Right lobe of liver (tissue), 6 donors: Measurements from ENCODE around the gene SLC9A3. TPM values are rescaled to one million over a fixed set of nuclear protein-coding genes. Genes with fewer than 3 reads are reported as not detected.

ENCODE experiments used
- ATAC-seq, 4 donors: fragments of 200-7000 bp; cut with Tn5 transposase; one replicate each; pipeline ENCODE4 v1.9.1; 2020; ENCODE audit warnings: mild to moderate bottlenecking in 4 of 4, moderate library complexity in 4 of 4
- DNase-seq, 3 donors: peaks; one replicate each; pipeline ENCODE4 v3.0.0-alpha.2; 2020
- H3K27ac ChIP-seq, 3 donors: fragments of 200-600 bp; one replicate each; pipeline ENCODE4 v1.8.0; 2022
- H3K27me3 ChIP-seq, 2 donors: fragments of 200-600 bp; one replicate each; pipeline ENCODE4 v1.8.0; 2022
- H3K36me3 ChIP-seq, 4 donors: fragments of 200-600 bp; sonication (generic) in 1 of 4; one replicate each; pipeline versions ENCODE4 v1.5.1 to v1.8.0; 2017 to 2022; ENCODE audit warnings: control low read depth in 1 of 4
- H3K4me1 ChIP-seq, 4 donors: fragments of 200-600 bp; sonication (generic) in 1 of 4; one replicate each; pipeline versions ENCODE4 v1.5.1 to v1.8.0; 2017 to 2022; ENCODE audit warnings: control low read depth in 1 of 4
- H3K4me3 ChIP-seq, 3 donors: fragments of 200-600 bp; one replicate each; pipeline ENCODE4 v1.8.0; 2022
- H3K9me3 ChIP-seq, 4 donors: fragments of 200-600 bp; sonication (generic) in 1 of 4; one replicate each; pipeline versions ENCODE4 v1.5.1 to v1.8.0; 2017 to 2022; ENCODE audit warnings: control low read depth in 1 of 4
- CTCF ChIP-seq, 4 donors: fragments of 200-600 bp in 3 of 4; fragments of 450-650 bp in 1 of 4; IDR thresholded peaks; one replicate each; pipeline versions ENCODE4 v1.5.1 to v1.8.0; 2016 to 2022; ENCODE audit warnings: antibody characterized with exemption in 4 of 4, mild to moderate bottlenecking in 2 of 4
- POLR2A ChIP-seq: fragments of 450-650 bp; IDR thresholded peaks from one replicate; pipeline ENCODE4 v1.6.1; 2017; ENCODE audit warnings: antibody characterized with exemption, mild to moderate bottlenecking
- WGBS: methylation state at CpG from one replicate; pipeline ENCODE4 v1.1.6; 2018; ENCODE audit warnings: low coverage, low lambda C conversion rate; ENCODE audit not compliant: insufficient coverage; ENCODE audit errors: missing lambda C conversion rate; 5-methylcytosine and 5-hydroxymethylcytosine counted together
- intact Hi-C, 2 donors: fragments of 100-400 bp; cut with DNase I; formaldehyde crosslinking; loops; one replicate each; pipeline versions ENCODE4 v1.11.2 to v1.14.1; 2022
- total RNA-seq, 6 experiments: library from RNA; depleted of rRNA in 2 of 6; stranded (reverse); fragments of >200 nt in 2 of 6; fragmentation: NEBNext Ultra II Directional in 3 of 6; extraction: Animal tissue kit (Norgen Biotek cat#: 25700) in 3 of 6; gene quantifications; one replicate each; pipeline versions ENCODE4 v1.1.0 to v1.2.4, GENCODE V29; 2016 to 2023
- donor health status: DM: no; HTN: yes; CAD: no.
- donor health status: DM: no; HTN: no; CAD: no.
- donor health status: DM: no; HTN: no; CAD: no.
- donor health status: DM: no; HTN: yes; CAD: no.
- donor health status: DM: no; HTN: yes; CAD: no.

Gene SLC9A3
- total RNA-seq, 6 experiments from 2014 or later = 0.32 to 1.8 (median 0.46) TPM

GRCh38 chr5:430214-430925 lies 93.9 kb downstream of the SLC9A3 start:
- H3K4me1 ChIP-seq = no peaks in the 10 kb centered on the region
- no peaks in the 10 kb centered on the region for H3K36me3 ChIP-seq
- H3K27me3 ChIP-seq = no peaks in the 10 kb centered on the region
- DNase-seq = no peak
- no peak for ATAC-seq
- H3K4me3 ChIP-seq = no peak overlapping the region
- 69% methylated on average over 10 of the region's 25 CpGs for WGBS
- TF ChIP-seq POLR2A (no peak), CTCF (IDR thresholded peaks at IDR 0.05) (no peak)
- intact Hi-C loops = no loop called here
- no peak overlapping the region for H3K27ac ChIP-seq
- H3K9me3 ChIP-seq = no peaks in the 10 kb centered on the region

- WGBS = 40% methylated on average over 3 of the region's 35 CpGs
- Histone ChIP-seq H3K4me1 (no peaks in the 10 kb centered on the region), H3K27me3 (no peaks in the 10 kb centered on the region), H3K4me3 (no peak overlapping the region), H3K9me3 (no peaks in the 10 kb centered on the region), H3K36me3 (no peaks in the 10 kb centered on the region), H3K27ac (no peak overlapping the region)
- TF ChIP-seq CTCF (IDR thresholded peaks at IDR 0.05) (no peak), POLR2A (no peak)
- intact Hi-C loops = no loop called here
- ATAC-seq = no peak
- no peak for DNase-seq
Observed at GRCh38 chr5:429453-430188, 94.6 kb downstream of the SLC9A3 start.

GRCh38 chr5:428754-429452 lies 95.3 kb downstream of the SLC9A3 start:
- intact Hi-C loops = no loop called here
- no peak for TF ChIP-seq POLR2A
- no peak for TF ChIP-seq CTCF (IDR thresholded peaks at IDR 0.05)
- H3K9me3 ChIP-seq = no peaks in the 10 kb centered on the region
- H3K27me3 ChIP-seq = no peaks in the 10 kb centered on the region
- H3K36me3 ChIP-seq = no peaks in the 10 kb centered on the region
- no peak for DNase-seq
- WGBS = 74% methylated on average over 5 of the region's 22 CpGs
- H3K4me1 ChIP-seq = no peaks in the 10 kb centered on the region
- no peak overlapping the region for H3K4me3 ChIP-seq
- H3K27ac ChIP-seq = no peak overlapping the region
- no peak for ATAC-seq

GRCh38 chr5:428219-428618 lies 96.0 kb downstream of the SLC9A3 start:
- Histone ChIP-seq H3K27me3 (no peaks in the 10 kb centered on the region), H3K9me3 (no peaks in the 10 kb centered on the region), H3K4me1 (no peaks in the 10 kb centered on the region), H3K4me3 (no peak overlapping the region), H3K36me3 (no peaks in the 10 kb centered on the region), H3K27ac (no peak overlapping the region)
- no peak for DNase-seq
- 88% methylated on average over 6 of the region's 11 CpGs for WGBS
- no peak for ATAC-seq
- intact Hi-C loops = no loop called here
- TF ChIP-seq POLR2A (no peak), CTCF (IDR thresholded peaks at IDR 0.05) (no peak)
